Activated T-helper 9 cell treated with anti-CD3 and anti-CD28 coated beads, Interleukin-2, amount 50 U/mL, for 16 hours (primary cell): ENCODE results near the gene GRM1.
"Not testable (repeated sequence)": the region's sequence is repeated elsewhere in the genome, so short reads cannot be mapped to it uniquely, and the experiment has no call there.

ENCODE experiments used
- DNase-seq: peaks from one replicate; pipeline ENCODE4 v3.0.0-alpha.2; 2020; ENCODE audit warnings: low read depth

The GRM1 gene

GRCh38 chr6:146191612-146192011 lies 162.8 kb downstream of the GRM1 start:
- DNase-seq: no peak

GRCh38 chr6:146194434-146194833 lies 165.6 kb downstream of the GRM1 start:
- DNase-seq: no peak

GRCh38 chr6:146200176-146200575 lies 171.3 kb downstream of the GRM1 start:
- no peak for DNase-seq

- DNase-seq: no peak
These were observed 173.7 kb downstream of the GRM1 start for GRCh38 chr6:146202570-146202969.

GRCh38 chr6:146209942-146210341 lies 181.1 kb downstream of the GRM1 start:
- no peak for DNase-seq

GRCh38 chr6:146210406-146211083 lies 181.7 kb downstream of the GRM1 start:
- no peak for DNase-seq

GRCh38 chr6:146211646-146212045 lies 182.8 kb downstream of the GRM1 start:
- no peak for DNase-seq

- DNase-seq: no peak
These were observed 183.9 kb downstream of the GRM1 start for GRCh38 chr6:146212781-146213180.

- no peak for DNase-seq
These were observed 190.2 kb downstream of the GRM1 start for GRCh38 chr6:146219101-146219500.

- no peak for DNase-seq
These were observed 195.6 kb downstream of the GRM1 start for GRCh38 chr6:146224449-146224848.

- DNase-seq: no peak
These were observed 196.1 kb downstream of the GRM1 start for GRCh38 chr6:146224988-146225387.

GRCh38 chr6:146240322-146240721 lies 211.5 kb downstream of the GRM1 start:
- DNase-seq: no peak

GRCh38 chr6:146240807-146241206 lies 211.9 kb downstream of the GRM1 start:
- no peak for DNase-seq

GRCh38 chr6:146243646-146244045 lies 214.8 kb downstream of the GRM1 start:
- DNase-seq: not testable (repeated sequence)

- no peak for DNase-seq
These were observed 215.8 kb downstream of the GRM1 start for GRCh38 chr6:146244630-146245143.

- no peak for DNase-seq
These were observed 217.2 kb downstream of the GRM1 start for GRCh38 chr6:146246028-146246427.

- DNase-seq: no peak
These were observed 224.8 kb downstream of the GRM1 start for GRCh38 chr6:146253691-146254090.

GRCh38 chr6:146258206-146258605 lies 229.3 kb downstream of the GRM1 start:
- no peak for DNase-seq

GRCh38 chr6:146260886-146261285 lies 232.0 kb downstream of the GRM1 start:
- DNase-seq: no peak

GRCh38 chr6:146265056-146265455 lies 236.2 kb downstream of the GRM1 start:
- DNase-seq: no peak

- DNase-seq: no peak
These were observed 238.6 kb downstream of the GRM1 start for GRCh38 chr6:146267447-146267846.

GRCh38 chr6:146267946-146268345 lies 239.1 kb downstream of the GRM1 start:
- DNase-seq: no peak

- DNase-seq: no peak
These were observed 240.6 kb downstream of the GRM1 start for GRCh38 chr6:146269482-146269881.

GRCh38 chr6:146271163-146271562 lies 242.3 kb downstream of the GRM1 start:
- DNase-seq: not testable (repeated sequence)
